Hepatocyte (in vitro differentiated cells): ENCODE measurements around the gene CSF2RB. TPM values are rescaled to one million over a fixed set of nuclear protein-coding genes. Genes with fewer than 3 reads are reported as not detected.

Source experiments
- DNase-seq: peaks from one replicate; pipeline ENCODE4 v3.0.0-alpha.2; 2016; ENCODE audit warnings: low spot score
- H2AFZ ChIP-seq: fragments of 200-600 bp; sonication (generic); 2 replicates; pipeline ENCODE4 v1.6.0; 2016; ENCODE audit warnings: antibody characterized with exemption, mild to moderate bottlenecking
- H3K27ac ChIP-seq: fragments of 200-600 bp; sonication (generic); 2 replicates; pipeline ENCODE4 v1.5.1; 2016; ENCODE audit warnings: mild to moderate bottlenecking
- H3K27me3 ChIP-seq: fragments of 200-600 bp; sonication (generic); 2 replicates; pipeline ENCODE4 v1.6.1; 2016
- H3K36me3 ChIP-seq: fragments of 200-600 bp; sonication (generic); replicated peaks from 2 replicates; pipeline ENCODE4 v1.5.1; 2016; ENCODE audit warnings: low read depth; ENCODE audit not compliant: insufficient read depth
- H3K4me1 ChIP-seq: fragments of 200-600 bp; sonication (generic); 2 replicates; pipeline ENCODE4 v1.5.1; 2016; ENCODE audit warnings: mild to moderate bottlenecking, moderate library complexity; ENCODE audit not compliant: insufficient read depth
- H3K4me2 ChIP-seq: fragments of 200-600 bp; sonication (generic); 2 replicates; pipeline ENCODE4 v1.6.0; 2016
- H3K4me3 ChIP-seq: fragments of 200-600 bp; sonication (generic); 2 replicates; pipeline ENCODE4 v1.5.1; 2016; ENCODE audit warnings: mild to moderate bottlenecking
- H3K79me2 ChIP-seq: fragments of 200-600 bp; sonication (generic); 2 replicates; pipeline ENCODE4 v1.6.0; 2017; ENCODE audit warnings: mild to moderate bottlenecking
- H3K9me2 ChIP-seq: fragments of 200-600 bp; sonication (generic); replicated peaks from 2 replicates; pipeline ENCODE4 v1.6.0; 2017; ENCODE audit warnings: mild to moderate bottlenecking; ENCODE audit not compliant: insufficient read depth
- H3K9me3 ChIP-seq: fragments of 200-600 bp; sonication (generic); 2 replicates; pipeline ENCODE4 v1.5.1; 2016; ENCODE audit warnings: low read depth, mild to moderate bottlenecking
- H4K20me1 ChIP-seq: fragments of 200-600 bp; sonication (generic); 2 replicates; pipeline ENCODE4 v1.6.0; 2016; ENCODE audit warnings: mild to moderate bottlenecking; ENCODE audit not compliant: insufficient read depth, poor library complexity, severe bottlenecking
- EZH2 ChIP-seq: fragments of 200-600 bp; sonication (generic); IDR thresholded peaks from 2 replicates; pipeline ENCODE4 v1.6.1; 2016; ENCODE audit warnings: antibody characterized with exemption, mild to moderate bottlenecking, borderline replicate concordance
- EZH2phosphoT487 ChIP-seq: fragments of 200-600 bp; sonication (generic); IDR thresholded peaks from one replicate; pipeline ENCODE4 v1.6.1; 2018; ENCODE audit warnings: antibody characterized with exemption, mild to moderate bottlenecking, low read depth, moderate library complexity; ENCODE audit not compliant: unreplicated experiment, severe bottlenecking
- WGBS: methylation state at CpG from one replicate; pipeline ENCODE4 v1.1.6; 2016; ENCODE audit warnings: low lambda C conversion rate; ENCODE audit errors: missing lambda C conversion rate; 5-methylcytosine and 5-hydroxymethylcytosine counted together
- polyA plus RNA-seq: library from polyadenylated mRNA; unstranded; fragments of >200 nt; fragmentation: Nextera tagmentation; extraction: Ambion mirVana; gene quantifications from 2 replicates; pipeline ENCODE4 v1.2.1, GENCODE V29; 2016
- total RNA-seq: library from RNA; depleted of rRNA; stranded (reverse); fragments of >200 nt; gene quantifications from 2 replicates; pipeline ENCODE4 v1.2.3, GENCODE V29; 2014
- TF ChIP-seq, protein P1 (sequence below): fragments of 200-600 bp; sonication (generic); IDR thresholded peaks from 2 replicates; pipeline ENCODE4 v1.5.1; 2016; ENCODE audit warnings: antibody characterized with exemption, mild to moderate bottlenecking; ENCODE audit not compliant: poor library complexity

CSF2RB gene
- total and polyA plus RNA-seq, 2 experiments from 2014 or later: 0.83 TPM; not detected in 1

DNA sequence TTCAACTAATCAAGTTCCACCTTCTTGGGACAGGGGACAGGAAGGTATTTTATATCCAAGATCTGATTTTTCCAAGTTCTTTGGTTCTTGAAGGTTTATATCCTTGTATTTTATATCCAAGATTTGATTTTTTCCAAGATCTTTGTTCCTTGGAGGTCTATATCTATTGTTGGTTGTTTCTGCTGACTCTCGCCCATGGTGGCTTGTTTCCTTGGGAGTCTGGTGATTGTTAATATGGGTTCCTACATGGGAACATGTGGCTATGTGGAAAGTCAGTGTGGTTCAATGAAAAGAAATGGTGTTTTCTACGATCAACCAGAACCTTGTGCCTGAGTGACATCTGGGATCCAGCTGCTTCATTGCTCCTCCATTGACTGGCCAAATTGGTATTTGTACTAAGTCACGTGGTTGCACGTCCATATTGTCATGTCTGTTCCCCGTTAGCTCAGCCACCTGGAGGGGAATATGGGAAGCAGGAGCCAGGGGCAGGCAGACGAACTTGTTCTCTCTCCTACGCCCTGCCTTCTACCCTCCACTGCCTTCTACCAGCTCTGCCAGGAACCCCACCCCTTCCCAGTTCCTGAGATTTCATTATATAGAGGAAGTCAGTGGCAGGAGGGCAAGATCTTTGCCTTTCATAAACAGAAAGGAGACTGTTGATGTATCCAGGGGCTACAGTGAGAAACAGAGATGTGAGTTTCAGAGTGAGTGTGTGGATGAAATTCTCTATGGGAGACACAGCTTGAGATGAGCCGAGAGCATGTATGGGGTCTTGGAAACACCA, 11.1 kb upstream of the CSF2RB start:
- 91% methylated on average over 8 of the region's 8 CpGs for WGBS
- H3K4me2 ChIP-seq: no peak overlapping the region
- H3K9me3 ChIP-seq: no peaks in the 10 kb centered on the region
- H4K20me1 ChIP-seq: no peaks in the 10 kb centered on the region
- no peaks in the 10 kb centered on the region for H3K36me3 ChIP-seq
- H3K9me2 ChIP-seq: no peaks in the 10 kb centered on the region
- H3K27ac ChIP-seq: no peak overlapping the region
- no peak overlapping the region for H2AFZ ChIP-seq
- no peak for DNase-seq
- H3K79me2 ChIP-seq: no peaks in the 10 kb centered on the region
- H3K4me1 ChIP-seq: no peaks in the 10 kb centered on the region
- no peak overlapping the region for H3K4me3 ChIP-seq
- H3K27me3 ChIP-seq: peaks cover 8% of the 10 kb centered on the region
- TF ChIP-seq, protein P1, sequence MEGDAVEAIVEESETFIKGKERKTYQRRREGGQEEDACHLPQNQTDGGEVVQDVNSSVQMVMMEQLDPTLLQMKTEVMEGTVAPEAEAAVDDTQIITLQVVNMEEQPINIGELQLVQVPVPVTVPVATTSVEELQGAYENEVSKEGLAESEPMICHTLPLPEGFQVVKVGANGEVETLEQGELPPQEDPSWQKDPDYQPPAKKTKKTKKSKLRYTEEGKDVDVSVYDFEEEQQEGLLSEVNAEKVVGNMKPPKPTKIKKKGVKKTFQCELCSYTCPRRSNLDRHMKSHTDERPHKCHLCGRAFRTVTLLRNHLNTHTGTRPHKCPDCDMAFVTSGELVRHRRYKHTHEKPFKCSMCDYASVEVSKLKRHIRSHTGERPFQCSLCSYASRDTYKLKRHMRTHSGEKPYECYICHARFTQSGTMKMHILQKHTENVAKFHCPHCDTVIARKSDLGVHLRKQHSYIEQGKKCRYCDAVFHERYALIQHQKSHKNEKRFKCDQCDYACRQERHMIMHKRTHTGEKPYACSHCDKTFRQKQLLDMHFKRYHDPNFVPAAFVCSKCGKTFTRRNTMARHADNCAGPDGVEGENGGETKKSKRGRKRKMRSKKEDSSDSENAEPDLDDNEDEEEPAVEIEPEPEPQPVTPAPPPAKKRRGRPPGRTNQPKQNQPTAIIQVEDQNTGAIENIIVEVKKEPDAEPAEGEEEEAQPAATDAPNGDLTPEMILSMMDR: no peak
- TF ChIP-seq EZH2 (no peak), EZH2phosphoT487 (no peak)

DNA sequence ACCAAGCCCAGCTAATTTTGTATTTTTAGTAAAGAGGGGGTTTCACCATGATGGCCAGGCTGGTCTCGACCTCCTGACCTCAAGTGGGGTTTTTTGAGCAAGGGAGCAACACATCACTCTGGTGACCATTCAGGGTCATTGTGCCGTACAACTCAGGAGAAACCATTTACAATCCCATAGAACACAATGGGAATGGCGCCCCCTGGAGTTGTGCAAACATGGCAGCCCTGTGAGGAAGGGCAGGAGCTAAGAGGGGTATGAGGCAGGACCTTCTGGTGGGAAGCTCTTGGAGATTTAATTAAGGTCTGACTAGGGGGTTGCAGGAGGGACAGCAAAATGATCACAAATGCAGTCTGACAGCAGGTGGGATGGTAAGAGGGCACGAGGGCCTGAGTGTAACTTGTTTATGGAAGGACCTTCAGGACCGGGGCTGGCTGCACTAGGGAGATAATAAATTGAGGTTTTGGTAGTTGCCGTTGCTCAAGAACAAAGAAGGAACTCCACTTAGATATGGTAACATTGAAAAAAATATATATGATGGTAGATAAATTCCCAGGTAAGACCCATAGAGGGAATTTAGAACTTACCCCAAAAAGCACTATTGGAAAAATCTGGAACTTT, 9.1 kb upstream of the CSF2RB start:
- H4K20me1 ChIP-seq: no peaks in the 10 kb centered on the region
- TF ChIP-seq, protein P1: no peak
- TF ChIP-seq EZH2: no peak
- TF ChIP-seq EZH2phosphoT487: no peak
- no peak overlapping the region for H2AFZ ChIP-seq
- H3K4me2 ChIP-seq: no peak overlapping the region
- no peak overlapping the region for H3K27ac ChIP-seq
- no peaks in the 10 kb centered on the region for H3K27me3 ChIP-seq
- no peak for DNase-seq
- H3K4me3 ChIP-seq: no peak overlapping the region
- 79% methylated on average over 6 of the region's 6 CpGs for WGBS
- no peaks in the 10 kb centered on the region for H3K79me2 ChIP-seq
- H3K4me1 ChIP-seq: no peaks in the 10 kb centered on the region
- no peaks in the 10 kb centered on the region for H3K9me2 ChIP-seq
- H3K36me3 ChIP-seq: no peaks in the 10 kb centered on the region
- H3K9me3 ChIP-seq: no peaks in the 10 kb centered on the region

DNA sequence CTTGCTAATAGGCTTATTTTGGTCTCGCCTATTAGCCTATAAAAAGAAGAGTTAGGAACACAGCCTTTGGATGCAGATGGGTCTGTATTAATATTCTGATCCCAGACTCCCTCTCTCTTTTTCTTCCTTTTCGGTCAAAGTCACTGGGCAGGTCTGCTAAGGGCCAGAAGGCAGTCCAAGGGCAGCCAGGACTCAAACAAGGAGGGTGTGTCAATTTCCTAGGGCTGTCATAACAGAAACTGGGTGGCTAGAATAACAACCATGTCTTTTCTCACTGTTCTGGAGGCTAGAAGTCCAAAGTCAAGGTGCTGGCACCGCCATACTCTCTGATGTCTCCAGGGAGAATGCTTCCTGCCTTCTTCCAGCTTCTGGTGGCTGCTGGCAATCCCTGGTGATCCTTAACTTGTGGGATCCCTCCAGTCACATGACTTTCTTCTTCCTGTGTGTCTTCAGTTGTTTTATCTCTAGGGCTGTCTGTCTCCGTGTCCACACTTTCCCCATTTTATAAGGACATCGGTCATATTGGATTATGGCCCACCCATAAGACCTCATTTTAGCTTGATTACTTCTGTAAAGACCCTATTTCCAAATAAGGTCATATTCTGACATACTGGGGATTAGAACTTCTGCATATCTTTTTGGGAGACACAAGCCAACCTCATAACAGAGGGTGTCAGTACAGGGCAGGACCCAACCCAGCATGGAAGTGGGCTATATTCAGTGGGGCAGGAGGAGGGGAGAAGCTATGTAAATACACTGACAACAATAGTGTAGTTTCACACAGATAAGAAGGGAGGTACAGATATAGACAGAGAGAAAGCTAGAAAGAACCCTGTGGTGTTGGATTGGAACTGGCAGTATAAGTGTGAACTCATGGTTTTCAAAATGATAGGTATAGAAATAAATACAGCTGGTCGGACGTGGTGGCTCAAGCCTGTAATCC, 5.9 kb upstream of the CSF2RB start:
- Histone ChIP-seq H3K4me3 (no peak overlapping the region), H4K20me1 (no peaks in the 10 kb centered on the region), H3K36me3 (no peaks in the 10 kb centered on the region), H3K4me2 (no peak overlapping the region), H3K79me2 (no peaks in the 10 kb centered on the region), H3K9me2 (no peaks in the 10 kb centered on the region), H3K4me1 (no peaks in the 10 kb centered on the region), H3K27ac (no peak overlapping the region), H2AFZ (no peak overlapping the region), H3K9me3 (no peaks in the 10 kb centered on the region), H3K27me3 (peaks cover 5% of the 10 kb centered on the region)
- DNase-seq: no peak
- WGBS: 81% methylated on average over 7 of the region's 7 CpGs
- TF ChIP-seq, protein P1: no peak
- TF ChIP-seq EZH2phosphoT487: no peak
- no peak for TF ChIP-seq EZH2
